K562 (cell line): ENCODE results near the gene SDSL. TPM values are rescaled to one million over a fixed set of nuclear protein-coding genes. Genes with fewer than 3 reads are reported as not detected.

Experiments used
- CEBPB ChIP-seq: fragments of 450-650 bp; IDR thresholded peaks from 2 replicates; pipeline ENCODE4 v1.6.1; 2016; ENCODE audit warnings: missing genetic modification characterization, missing compliant biosample characterization
- CXXC5 ChIP-seq: fragments of 250-450 bp; sonication (Bioruptor Pico); IDR thresholded peaks from 2 replicates; pipeline ENCODE4 v1.8.0; 2022; ENCODE audit warnings: inconsistent platforms, mild to moderate bottlenecking, moderate library complexity
- DMBX1 ChIP-seq: fragments of 250-450 bp; sonication (Bioruptor Pico); IDR thresholded peaks from 2 replicates; pipeline ENCODE4 v1.8.0; 2022; ENCODE audit warnings: inconsistent platforms, mild to moderate bottlenecking, moderate library complexity, borderline replicate concordance
- DPF2 ChIP-seq: fragments of 450-650 bp; IDR thresholded peaks from 2 replicates; pipeline ENCODE4 v1.6.1; 2016
- ETV6 ChIP-seq, 3 experiments: fragments of 150-350 bp in 1 of 3; sonication (generic) in 1 of 3; formaldehyde crosslinking in 1 of 3; IDR thresholded peaks; 2 replicates each; pipeline versions ENCODE4 v1.6.1 to v1.8.0; 2014 to 2022; ENCODE audit warnings: borderline replicate concordance in 2 of 3, low read depth in 2 of 3, antibody characterized with exemption in 1 of 3, low read length in 1 of 3, mild to moderate bottlenecking in 1 of 3, missing genetic modification reagents in 1 of 3
- TGIF2 ChIP-seq: sonication (generic); formaldehyde crosslinking; IDR thresholded peaks from 2 replicates; pipeline ENCODE4 v1.8.1; 2022; ENCODE audit warnings: mild to moderate bottlenecking, missing genetic modification reagents, moderate library complexity
- XRCC3 ChIP-seq: fragments of 450-650 bp; IDR thresholded peaks from 2 replicates; pipeline ENCODE4 v1.6.1; 2017; ENCODE audit warnings: mild to moderate bottlenecking, moderate library complexity
- ZNF232 ChIP-seq: sonication (generic); formaldehyde crosslinking; IDR thresholded peaks from 2 replicates; pipeline ENCODE4 v1.8.0; 2022; ENCODE audit warnings: mild to moderate bottlenecking, missing genetic modification reagents
- polyA plus RNA-seq, 8 experiments: library from polyadenylated mRNA; depleted of rRNA in 4 of 8; stranded (reverse) in 5 of 8; unstranded in 3 of 8; fragments of >200 nt; fragmentation: Nextera tagmentation in 2 of 8; fragmentation: Illumina TruSeq in 1 of 8; extraction: Ambion mirVana in 2 of 8; extraction: Trizol in 1 of 8; gene quantifications; 2 replicates each; pipeline versions ENCODE4 v1.2.1 to v1.2.3, GENCODE V29; 2011 to 2014; ENCODE audit warnings: inconsistent platforms in 1 of 8, missing spikeins in 1 of 8
- total RNA-seq, 7 experiments: library from RNA; depleted of rRNA in 6 of 7; stranded (reverse); fragments of >200 nt in 6 of 7; fragmentation: Illumina TruSeq in 2 of 7; extraction: Trizol in 2 of 7; gene quantifications; 2 replicates each; pipeline versions ENCODE4 v1.2.1 to v1.2.3, GENCODE V29; 2011 to 2021; ENCODE audit warnings: low replicate concordance in 1 of 7
- TF ChIP-seq, protein P1 (sequence below), 2 experiments: fragments of 450-650 bp; formaldehyde crosslinking in 1 of 2; IDR thresholded peaks; 2 replicates each; pipeline versions ENCODE4 v1.4.0 to v1.6.1; 2014 to 2020; ENCODE audit warnings: mild to moderate bottlenecking in 2 of 2, borderline replicate concordance in 1 of 2, low read depth in 1 of 2
- TF ChIP-seq, protein P2 (sequence below): fragments of 250-450 bp; sonication (Bioruptor Pico); IDR thresholded peaks from 2 replicates; pipeline ENCODE4 v1.8.0; 2021; ENCODE audit warnings: moderate library complexity, mild to moderate bottlenecking, inconsistent platforms
- TF ChIP-seq, protein P3 (sequence below), 2 experiments: fragments of 450-650 bp; IDR thresholded peaks; 2 replicates each; pipeline ENCODE4 v1.6.1; 2018; ENCODE audit warnings: mild to moderate bottlenecking in 2 of 2, low read depth in 1 of 2; ENCODE audit not compliant: partially characterized antibody in 2 of 2

The SDSL gene
- total and polyA plus RNA-seq, 9 of the 15 experiments (the other 6 are each of a cell fraction or from before 2014, with no cell fraction given): 0.31 to 11.0 (median 7.4) TPM

DNA sequence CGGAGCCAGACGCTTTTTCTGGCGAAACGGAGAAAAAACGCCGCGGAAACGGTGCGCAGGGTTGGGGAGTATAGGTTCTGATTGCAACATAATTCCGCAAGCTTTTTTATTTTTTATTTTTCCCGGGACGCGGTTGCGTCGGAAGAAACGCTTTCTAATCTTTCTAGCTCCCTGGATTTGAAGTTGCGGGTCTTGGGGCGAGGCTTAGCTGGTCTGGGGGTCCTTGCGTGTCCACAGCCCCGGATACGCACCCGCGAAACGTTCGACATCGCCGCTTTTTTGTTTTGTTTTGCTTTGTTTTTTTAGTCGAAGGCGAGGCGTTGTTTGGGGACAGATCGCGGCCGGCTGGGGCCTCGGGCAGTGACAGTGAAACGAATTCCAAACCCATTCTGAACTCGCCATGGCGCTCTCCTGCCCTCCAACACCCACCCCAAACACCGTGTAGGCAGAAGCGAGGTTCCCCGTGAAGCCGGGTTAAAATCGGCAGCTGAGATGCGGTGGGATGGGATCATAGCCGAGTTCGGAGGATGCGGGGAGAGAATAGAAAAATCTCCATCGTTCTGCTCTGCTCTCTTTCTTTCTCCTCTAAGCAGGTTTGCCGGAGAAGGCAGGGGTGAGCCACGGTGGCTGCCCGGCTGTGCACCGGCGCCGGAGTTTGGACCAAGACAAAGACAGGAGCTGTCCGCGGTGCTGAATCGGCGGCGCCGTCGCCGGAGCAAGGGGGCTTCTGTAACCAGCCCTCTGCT is 57.6 kb downstream of the SDSL start (continued):
- TF ChIP-seq CEBPB (tag): peak; percentile 37; the same call in 1 of the 2 replicates
- 0 out of 2 replicates have a peak, but pooled peaks have one; percentile 70 for TF ChIP-seq ZNF232 (CRISPR knock-in tag)
- TF ChIP-seq, protein P1, sequence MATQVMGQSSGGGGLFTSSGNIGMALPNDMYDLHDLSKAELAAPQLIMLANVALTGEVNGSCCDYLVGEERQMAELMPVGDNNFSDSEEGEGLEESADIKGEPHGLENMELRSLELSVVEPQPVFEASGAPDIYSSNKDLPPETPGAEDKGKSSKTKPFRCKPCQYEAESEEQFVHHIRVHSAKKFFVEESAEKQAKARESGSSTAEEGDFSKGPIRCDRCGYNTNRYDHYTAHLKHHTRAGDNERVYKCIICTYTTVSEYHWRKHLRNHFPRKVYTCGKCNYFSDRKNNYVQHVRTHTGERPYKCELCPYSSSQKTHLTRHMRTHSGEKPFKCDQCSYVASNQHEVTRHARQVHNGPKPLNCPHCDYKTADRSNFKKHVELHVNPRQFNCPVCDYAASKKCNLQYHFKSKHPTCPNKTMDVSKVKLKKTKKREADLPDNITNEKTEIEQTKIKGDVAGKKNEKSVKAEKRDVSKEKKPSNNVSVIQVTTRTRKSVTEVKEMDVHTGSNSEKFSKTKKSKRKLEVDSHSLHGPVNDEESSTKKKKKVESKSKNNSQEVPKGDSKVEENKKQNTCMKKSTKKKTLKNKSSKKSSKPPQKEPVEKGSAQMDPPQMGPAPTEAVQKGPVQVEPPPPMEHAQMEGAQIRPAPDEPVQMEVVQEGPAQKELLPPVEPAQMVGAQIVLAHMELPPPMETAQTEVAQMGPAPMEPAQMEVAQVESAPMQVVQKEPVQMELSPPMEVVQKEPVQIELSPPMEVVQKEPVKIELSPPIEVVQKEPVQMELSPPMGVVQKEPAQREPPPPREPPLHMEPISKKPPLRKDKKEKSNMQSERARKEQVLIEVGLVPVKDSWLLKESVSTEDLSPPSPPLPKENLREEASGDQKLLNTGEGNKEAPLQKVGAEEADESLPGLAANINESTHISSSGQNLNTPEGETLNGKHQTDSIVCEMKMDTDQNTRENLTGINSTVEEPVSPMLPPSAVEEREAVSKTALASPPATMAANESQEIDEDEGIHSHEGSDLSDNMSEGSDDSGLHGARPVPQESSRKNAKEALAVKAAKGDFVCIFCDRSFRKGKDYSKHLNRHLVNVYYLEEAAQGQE (IDR thresholded peaks at IDR 0.05; ENCODE audit: borderline replicate concordance): peak; percentile 99
- TF ChIP-seq, protein P1 (CRISPR knock-in tag; IDR thresholded peaks at IDR 0.05; ENCODE audit: low read depth): peak; percentile 98
- 0 out of 2 replicates have a peak, but pooled peaks have one; percentile 37 for TF ChIP-seq CXXC5
- peak; percentile 48; the same call in 1 of the 2 replicates for TF ChIP-seq DMBX1 (CRISPR knock-in tag)
- no peak for TF ChIP-seq DPF2
- TF ChIP-seq, protein P2, sequence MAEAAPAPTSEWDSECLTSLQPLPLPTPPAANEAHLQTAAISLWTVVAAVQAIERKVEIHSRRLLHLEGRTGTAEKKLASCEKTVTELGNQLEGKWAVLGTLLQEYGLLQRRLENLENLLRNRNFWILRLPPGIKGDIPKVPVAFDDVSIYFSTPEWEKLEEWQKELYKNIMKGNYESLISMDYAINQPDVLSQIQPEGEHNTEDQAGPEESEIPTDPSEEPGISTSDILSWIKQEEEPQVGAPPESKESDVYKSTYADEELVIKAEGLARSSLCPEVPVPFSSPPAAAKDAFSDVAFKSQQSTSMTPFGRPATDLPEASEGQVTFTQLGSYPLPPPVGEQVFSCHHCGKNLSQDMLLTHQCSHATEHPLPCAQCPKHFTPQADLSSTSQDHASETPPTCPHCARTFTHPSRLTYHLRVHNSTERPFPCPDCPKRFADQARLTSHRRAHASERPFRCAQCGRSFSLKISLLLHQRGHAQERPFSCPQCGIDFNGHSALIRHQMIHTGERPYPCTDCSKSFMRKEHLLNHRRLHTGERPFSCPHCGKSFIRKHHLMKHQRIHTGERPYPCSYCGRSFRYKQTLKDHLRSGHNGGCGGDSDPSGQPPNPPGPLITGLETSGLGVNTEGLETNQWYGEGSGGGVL (CRISPR knock-in tag): no peak
- peak; percentile 65; the same call in 1 of the 2 replicates for TF ChIP-seq TGIF2 (CRISPR knock-in tag)
- TF ChIP-seq XRCC3: no peak
- TF ChIP-seq, protein P3, sequence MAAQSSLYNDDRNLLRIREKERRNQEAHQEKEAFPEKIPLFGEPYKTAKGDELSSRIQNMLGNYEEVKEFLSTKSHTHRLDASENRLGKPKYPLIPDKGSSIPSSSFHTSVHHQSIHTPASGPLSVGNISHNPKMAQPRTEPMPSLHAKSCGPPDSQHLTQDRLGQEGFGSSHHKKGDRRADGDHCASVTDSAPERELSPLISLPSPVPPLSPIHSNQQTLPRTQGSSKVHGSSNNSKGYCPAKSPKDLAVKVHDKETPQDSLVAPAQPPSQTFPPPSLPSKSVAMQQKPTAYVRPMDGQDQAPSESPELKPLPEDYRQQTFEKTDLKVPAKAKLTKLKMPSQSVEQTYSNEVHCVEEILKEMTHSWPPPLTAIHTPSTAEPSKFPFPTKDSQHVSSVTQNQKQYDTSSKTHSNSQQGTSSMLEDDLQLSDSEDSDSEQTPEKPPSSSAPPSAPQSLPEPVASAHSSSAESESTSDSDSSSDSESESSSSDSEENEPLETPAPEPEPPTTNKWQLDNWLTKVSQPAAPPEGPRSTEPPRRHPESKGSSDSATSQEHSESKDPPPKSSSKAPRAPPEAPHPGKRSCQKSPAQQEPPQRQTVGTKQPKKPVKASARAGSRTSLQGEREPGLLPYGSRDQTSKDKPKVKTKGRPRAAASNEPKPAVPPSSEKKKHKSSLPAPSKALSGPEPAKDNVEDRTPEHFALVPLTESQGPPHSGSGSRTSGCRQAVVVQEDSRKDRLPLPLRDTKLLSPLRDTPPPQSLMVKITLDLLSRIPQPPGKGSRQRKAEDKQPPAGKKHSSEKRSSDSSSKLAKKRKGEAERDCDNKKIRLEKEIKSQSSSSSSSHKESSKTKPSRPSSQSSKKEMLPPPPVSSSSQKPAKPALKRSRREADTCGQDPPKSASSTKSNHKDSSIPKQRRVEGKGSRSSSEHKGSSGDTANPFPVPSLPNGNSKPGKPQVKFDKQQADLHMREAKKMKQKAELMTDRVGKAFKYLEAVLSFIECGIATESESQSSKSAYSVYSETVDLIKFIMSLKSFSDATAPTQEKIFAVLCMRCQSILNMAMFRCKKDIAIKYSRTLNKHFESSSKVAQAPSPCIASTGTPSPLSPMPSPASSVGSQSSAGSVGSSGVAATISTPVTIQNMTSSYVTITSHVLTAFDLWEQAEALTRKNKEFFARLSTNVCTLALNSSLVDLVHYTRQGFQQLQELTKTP (IDR thresholded peaks at IDR 0.05; ENCODE audit: low read depth in 1 of 2, partially characterized antibody in 2 of 2): peak in 1 of 2 experiments; percentile 83
- no peak for TF ChIP-seq ETV6 (IDR thresholded peaks at IDR 0.05; ENCODE audit: borderline replicate concordance in 1 of 2, low read depth in 2 of 2, low read length in 1 of 2)
- TF ChIP-seq ETV6 (CRISPR knock-in tag; IDR thresholded peaks at IDR 0.05; ENCODE audit: borderline replicate concordance): 0 out of 2 replicates have a peak, but pooled peaks have one; percentile 29
